Nucleus accumbens (tissue), 56 donors: ENCODE measurements around the gene RNF186.

ENCODE experiments used
- DNase-seq, 56 donors: peaks; one replicate each; lab custom pipeline; 2025; lab: John Stamatoyannopoulos, UW

Gene RNF186

DNA sequence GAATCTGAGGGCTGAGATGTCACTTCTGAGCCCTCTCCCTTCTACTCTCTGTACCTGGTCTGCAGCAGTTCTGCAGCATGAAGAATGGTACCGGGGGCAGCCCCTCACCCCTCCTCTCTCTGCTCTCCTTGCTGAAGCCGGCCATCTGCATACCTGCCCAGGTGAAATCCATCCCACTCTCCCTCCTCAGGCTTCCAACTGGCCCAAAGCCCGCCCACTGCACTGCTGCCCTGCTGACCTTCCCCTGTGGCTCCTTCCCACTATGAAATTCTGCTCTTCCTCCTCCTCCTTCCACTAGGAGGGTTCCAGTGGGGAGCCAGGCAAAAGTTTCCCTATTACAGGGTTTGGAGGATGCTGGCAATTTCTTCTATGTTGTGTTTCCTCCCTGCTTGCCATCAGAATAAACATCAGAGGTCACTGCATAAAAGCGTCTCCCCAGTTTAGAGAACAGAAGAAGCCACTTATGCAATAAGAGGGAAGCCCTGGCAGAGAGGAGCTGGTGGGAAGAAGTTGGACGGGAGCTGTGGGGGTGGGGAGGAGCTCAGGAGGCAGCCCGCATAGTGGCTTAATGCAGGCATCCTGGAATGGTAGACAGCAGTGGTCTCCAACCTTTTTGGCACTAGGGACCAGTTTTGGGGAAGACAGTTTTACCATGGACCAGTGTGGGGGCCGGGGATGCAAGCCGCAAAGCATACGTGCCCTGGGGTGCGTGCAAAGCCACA is 45.7 kb downstream of the RNF186 start:
- no peak for DNase-seq

DNA sequence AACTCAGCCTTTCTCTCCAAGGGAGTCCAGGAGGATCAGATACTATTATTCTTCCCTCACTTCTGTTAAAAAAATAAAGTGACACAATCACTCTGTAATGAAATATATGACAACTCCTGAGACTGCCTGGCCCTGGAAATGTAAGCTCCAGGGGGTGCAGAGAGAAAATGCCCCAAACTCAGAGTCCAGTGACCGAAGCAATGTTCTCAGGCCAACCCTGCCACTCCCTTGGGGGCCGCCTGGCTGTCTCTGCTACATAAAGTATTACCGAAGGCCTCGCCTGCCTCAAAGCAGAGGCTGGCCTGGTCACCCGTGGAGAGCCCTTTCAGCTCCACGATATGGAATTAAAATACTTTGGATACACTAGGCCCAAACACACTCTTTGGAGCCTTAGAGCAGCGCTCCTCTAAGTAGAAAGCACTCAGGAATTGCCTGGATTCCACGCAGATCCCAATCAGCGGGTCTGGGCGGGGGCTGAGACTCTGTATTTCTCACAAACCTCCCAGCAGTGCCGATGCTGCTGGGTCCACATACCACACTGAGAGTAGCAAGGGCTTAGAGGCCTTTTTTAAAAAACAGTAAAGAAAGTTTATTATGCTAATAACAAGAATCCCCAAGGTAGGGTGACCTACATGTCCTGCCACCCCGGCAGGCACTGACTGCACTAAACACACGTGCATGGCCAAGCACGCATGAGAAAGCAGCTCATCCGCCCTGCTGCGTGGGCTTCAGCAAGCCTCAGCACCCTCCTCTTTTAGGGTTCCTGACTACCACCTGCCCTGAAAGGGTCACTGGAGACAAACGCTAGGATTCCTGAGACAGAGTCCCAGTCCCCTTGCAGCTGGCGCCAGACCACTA is 46.5 kb downstream of the RNF186 start:
- no peak for DNase-seq

DNA sequence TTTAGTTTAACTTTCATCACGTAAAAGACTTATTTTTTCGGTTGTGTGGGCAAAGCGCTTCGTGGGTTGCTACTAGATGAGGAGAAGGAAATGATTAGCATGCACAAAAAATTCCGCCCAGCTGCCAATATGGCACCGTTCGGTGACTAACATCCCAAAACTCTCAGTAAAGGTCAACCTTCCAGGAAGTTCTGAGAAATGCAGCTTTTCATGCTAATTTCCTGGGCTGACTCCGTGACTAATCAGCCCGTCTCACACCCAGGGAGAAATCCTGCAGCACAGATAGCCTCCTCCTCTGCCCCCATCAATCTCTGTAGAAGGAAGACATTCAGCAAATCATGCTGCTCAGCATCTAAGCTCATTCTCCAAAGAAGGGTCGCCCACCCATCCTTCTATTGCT is 49.5 kb downstream of the RNF186 start:
- peak in 29 of 56 donors; percentile 4 to 75 (median 29) for DNase-seq

DNA sequence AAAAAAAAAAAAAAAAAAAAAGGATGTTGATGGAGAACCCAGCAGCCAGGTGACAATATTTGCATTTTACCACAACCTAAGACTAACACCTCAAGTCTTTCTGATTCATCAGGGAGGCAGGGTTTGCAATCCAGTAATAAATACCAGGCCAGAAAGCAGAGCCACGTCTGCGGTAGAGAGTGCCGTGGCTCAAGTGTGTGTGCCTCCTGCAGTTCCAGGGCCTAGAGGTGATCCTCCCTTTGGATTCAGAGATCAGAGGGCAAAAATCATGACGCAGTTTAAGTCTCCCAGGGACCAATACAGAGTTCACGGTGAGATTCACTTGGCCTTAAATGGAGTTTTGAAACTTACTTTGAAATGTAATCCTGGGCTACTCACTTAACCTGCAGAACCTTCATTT is 50.2 kb downstream of the RNF186 start:
- DNase-seq: no peak
